Neuron (in vitro differentiated cells): Measurements from ENCODE around the gene SLFNL1.

Experiments used
- H2AFZ ChIP-seq: one replicate; pipeline ENCODE4 v1.6.1; 2013; ENCODE audit warnings: low read depth, mild to moderate bottlenecking, inconsistent platforms, low read length, moderate library complexity
- H3K27me3 ChIP-seq: one replicate; pipeline ENCODE4 v1.6.1; 2013; ENCODE audit warnings: low read length; ENCODE audit not compliant: insufficient read depth
- H3K36me3 ChIP-seq: one replicate; pipeline ENCODE4 v1.6.1; 2013; ENCODE audit warnings: low read length; ENCODE audit not compliant: insufficient read depth
- H3K4me1 ChIP-seq: one replicate; pipeline ENCODE4 v1.6.1; 2013; ENCODE audit warnings: low read length; ENCODE audit not compliant: insufficient read depth
- H3K4me3 ChIP-seq: 2 replicates; pipeline ENCODE4 v1.5.1; 2013; ENCODE audit warnings: mild to moderate bottlenecking, low read length, moderate library complexity
- H3K9me3 ChIP-seq: one replicate; pipeline ENCODE4 v1.6.1; 2013; ENCODE audit warnings: low read length

The SLFNL1 gene

GRCh38 chr1:40988280-40988679 lies 33.2 kb downstream of the SLFNL1 start:
- Histone ChIP-seq H2AFZ (no peak overlapping the region), H3K36me3 (peaks cover 90% of the 10 kb centered on the region), H3K4me3 (no peak overlapping the region), H3K4me1 (no peaks in the 10 kb centered on the region), H3K9me3 (peaks cover 5% of the 10 kb centered on the region), H3K27me3 (no peaks in the 10 kb centered on the region)

- Histone ChIP-seq H3K27me3 (no peaks in the 10 kb centered on the region), H3K4me1 (no peaks in the 10 kb centered on the region), H3K4me3 (no peak overlapping the region), H2AFZ (no peak overlapping the region), H3K9me3 (peaks cover 5% of the 10 kb centered on the region), H3K36me3 (peaks cover 90% of the 10 kb centered on the region)
Observed at GRCh38 chr1:40987439-40988276, 33.9 kb downstream of the SLFNL1 start.

- H2AFZ ChIP-seq: no peak overlapping the region
- peaks cover 86% of the 10 kb centered on the region for H3K36me3 ChIP-seq
- peaks cover 1% of the 10 kb centered on the region for H3K4me1 ChIP-seq
- H3K4me3 ChIP-seq: no peak overlapping the region
- H3K9me3 ChIP-seq: peaks cover 1% of the 10 kb centered on the region
- no peaks in the 10 kb centered on the region for H3K27me3 ChIP-seq
Observed at GRCh38 chr1:40986956-40987355, 34.6 kb downstream of the SLFNL1 start.

GRCh38 chr1:40986328-40986783 lies 35.2 kb downstream of the SLFNL1 start:
- no peak overlapping the region for H2AFZ ChIP-seq
- peaks cover 6% of the 10 kb centered on the region for H3K4me1 ChIP-seq
- H3K27me3 ChIP-seq: no peaks in the 10 kb centered on the region
- no peaks in the 10 kb centered on the region for H3K9me3 ChIP-seq
- H3K36me3 ChIP-seq: peaks cover 82% of the 10 kb centered on the region
- no peak overlapping the region for H3K4me3 ChIP-seq

GRCh38 chr1:40985875-40986274 lies 35.6 kb downstream of the SLFNL1 start:
- no peak overlapping the region for H3K4me3 ChIP-seq
- H3K9me3 ChIP-seq: no peaks in the 10 kb centered on the region
- H2AFZ ChIP-seq: no peak overlapping the region
- peaks cover 10% of the 10 kb centered on the region for H3K4me1 ChIP-seq
- H3K36me3 ChIP-seq: peaks cover 77% of the 10 kb centered on the region
- no peaks in the 10 kb centered on the region for H3K27me3 ChIP-seq

DNA sequence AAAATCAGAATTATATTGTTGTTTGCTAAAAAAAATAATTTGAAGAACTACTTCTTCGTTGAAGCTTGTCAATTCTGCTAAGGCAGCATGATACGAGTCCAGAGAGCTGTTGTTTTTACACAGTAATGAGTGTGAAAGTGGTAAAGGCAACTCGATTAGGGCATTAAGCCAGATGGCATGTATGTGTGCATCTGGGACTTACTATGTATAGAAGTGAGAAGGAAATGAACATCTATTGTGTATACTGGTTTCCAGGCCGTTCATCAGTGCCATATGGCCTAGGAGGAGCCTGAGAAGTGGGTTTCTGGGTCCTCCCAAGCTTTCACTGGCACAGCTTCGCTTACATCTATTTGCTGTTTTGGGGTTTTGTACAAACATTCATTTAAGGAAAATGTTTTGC lies 36.4 kb downstream of the SLFNL1 start:
- Histone ChIP-seq H3K27me3 (no peaks in the 10 kb centered on the region), H3K9me3 (no peaks in the 10 kb centered on the region), H3K4me1 (peaks cover 15% of the 10 kb centered on the region), H2AFZ (no peak overlapping the region), H3K4me3 (no peak overlapping the region), H3K36me3 (peaks cover 71% of the 10 kb centered on the region)

- H2AFZ ChIP-seq: no peak overlapping the region
Observed at GRCh38 chr1:40984531-40984930, 37.0 kb downstream of the SLFNL1 start.

DNA sequence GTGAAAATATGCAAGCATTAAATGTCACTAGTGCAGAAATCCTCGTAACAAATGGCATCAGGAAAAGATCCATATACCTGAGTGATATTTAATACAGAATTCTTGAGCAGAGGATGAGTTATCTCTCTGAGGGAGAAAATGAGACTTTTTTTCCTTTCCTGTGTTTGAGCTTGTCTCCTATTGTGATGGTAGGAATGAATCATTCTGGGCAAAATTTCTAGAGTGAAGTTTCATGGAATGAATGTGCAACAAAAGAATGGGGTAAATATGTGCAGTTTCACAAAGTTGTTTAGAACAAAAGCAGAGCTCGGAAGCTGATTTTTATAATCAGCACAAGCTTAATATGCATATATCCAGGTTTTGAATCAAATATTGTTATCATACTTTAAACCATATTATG lies 37.5 kb downstream of the SLFNL1 start:
- Histone ChIP-seq H3K36me3 (peaks cover 60% of the 10 kb centered on the region), H3K9me3 (no peaks in the 10 kb centered on the region), H3K4me1 (peaks cover 15% of the 10 kb centered on the region), H3K4me3 (no peak overlapping the region), H3K27me3 (no peaks in the 10 kb centered on the region), H2AFZ (no peak overlapping the region)

More at GRCh38 chr1:40984531-40984930, 37.0 kb downstream of the SLFNL1 start:
- H3K27me3 ChIP-seq: no peaks in the 10 kb centered on the region
- no peaks in the 10 kb centered on the region for H3K9me3 ChIP-seq
- peaks cover 65% of the 10 kb centered on the region for H3K36me3 ChIP-seq
- H3K4me1 ChIP-seq: peaks cover 15% of the 10 kb centered on the region
- no peak overlapping the region for H3K4me3 ChIP-seq

GRCh38 chr1:40983286-40983685 lies 38.2 kb downstream of the SLFNL1 start:
- no peaks in the 10 kb centered on the region for H3K9me3 ChIP-seq
- H3K27me3 ChIP-seq: no peaks in the 10 kb centered on the region
- peaks cover 15% of the 10 kb centered on the region for H3K4me1 ChIP-seq
- H3K4me3 ChIP-seq: no peak overlapping the region
- no peak overlapping the region for H2AFZ ChIP-seq
- peaks cover 52% of the 10 kb centered on the region for H3K36me3 ChIP-seq

GRCh38 chr1:40982721-40983120 lies 38.8 kb downstream of the SLFNL1 start:
- peaks cover 47% of the 10 kb centered on the region for H3K36me3 ChIP-seq

GRCh38 chr1:40981691-40982448 lies 39.7 kb downstream of the SLFNL1 start:
- Histone ChIP-seq H3K27me3 (no peaks in the 10 kb centered on the region), H3K4me3 (no peak overlapping the region), H2AFZ (no peak overlapping the region), H3K4me1 (peaks cover 15% of the 10 kb centered on the region), H3K36me3 (peaks cover 38% of the 10 kb centered on the region), H3K9me3 (no peaks in the 10 kb centered on the region)

More at GRCh38 chr1:40982721-40983120, 38.8 kb downstream of the SLFNL1 start:
- Histone ChIP-seq H3K27me3 (no peaks in the 10 kb centered on the region), H3K4me3 (no peak overlapping the region), H3K4me1 (peaks cover 15% of the 10 kb centered on the region), H2AFZ (no peak overlapping the region), H3K9me3 (no peaks in the 10 kb centered on the region)

- Histone ChIP-seq H3K9me3 (no peaks in the 10 kb centered on the region), H3K4me3 (peak overlapping the region; percentile 88), H3K27me3 (no peaks in the 10 kb centered on the region), H3K36me3 (peaks cover 31% of the 10 kb centered on the region), H3K4me1 (peaks cover 15% of the 10 kb centered on the region), H2AFZ (peak overlapping the region; percentile 60)
Observed at GRCh38 chr1:40980453-40981121, 40.9 kb downstream of the SLFNL1 start.

GRCh38 chr1:40980068-40980452 lies 41.5 kb downstream of the SLFNL1 start:
- Histone ChIP-seq H3K27me3 (no peaks in the 10 kb centered on the region), H3K4me3 (peak overlapping the region; percentile 88), H3K9me3 (no peaks in the 10 kb centered on the region), H3K36me3 (peaks cover 26% of the 10 kb centered on the region), H3K4me1 (peaks cover 15% of the 10 kb centered on the region), H2AFZ (peak overlapping the region; percentile 60)
